ENCODE results near the gene LPP. TPM values are rescaled to one million over a fixed set of nuclear protein-coding genes. Genes with fewer than 3 reads are reported as not detected.

Gene LPP
- total RNA-seq, 1 donor from 2014 or later: 222 TPM

DNA sequence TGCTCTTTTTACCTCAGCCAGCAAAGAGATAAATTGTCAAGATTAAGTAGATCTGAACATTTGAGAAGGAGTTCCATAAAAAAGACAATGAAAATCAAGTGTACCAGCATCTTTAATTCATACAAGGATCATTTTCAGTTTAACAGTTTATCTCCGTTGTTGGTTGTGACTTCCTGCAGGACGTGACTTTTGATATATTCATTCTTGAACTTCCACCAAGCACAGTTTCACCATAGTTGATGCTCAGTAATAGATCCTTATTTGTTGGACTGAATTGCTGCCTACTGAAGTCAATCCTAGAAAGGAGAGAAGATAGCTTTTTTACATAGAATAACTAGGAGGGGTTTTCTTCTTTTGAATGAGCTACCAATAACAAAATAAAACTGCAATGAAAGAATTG lies 408.2 kb downstream of the LPP start:
- Histone ChIP-seq H3K27me3 (ENCODE audit: insufficient read depth, low read length) (no peaks in the 10 kb centered on the region), H3K9ac (ENCODE audit: low read length) (no peak overlapping the region), H3K36me3 (ENCODE audit: insufficient read depth, low read length) (no peaks in the 10 kb centered on the region), H2AFZ (ENCODE audit: low read depth, low read length) (no peak overlapping the region), H3K4me1 (ENCODE audit: insufficient read depth, low read length) (peaks cover 9% of the 10 kb centered on the region), H4K20me1 (ENCODE audit: insufficient read depth, low read length) (peaks cover 31% of the 10 kb centered on the region), H3K4me2 (ENCODE audit: low read length) (no peak overlapping the region), H3K9me3 (ENCODE audit: insufficient read depth, low read depth, low read length) (no peaks in the 10 kb centered on the region), H3K79me2 (ENCODE audit: insufficient read depth, low read length) (peaks cover 71% of the 10 kb centered on the region), H3K4me3 (ENCODE audit: insufficient read depth, low read depth, low read length) (no peak overlapping the region), H3K27ac (ENCODE audit: low read depth, low read length) (no peak overlapping the region)
- no peaks in the 10 kb centered on the region for H3K9me3 Mint-ChIP-seq (ENCODE audit: unreplicated experiment)
- TF ChIP-seq EZH2 (IDR thresholded peaks at IDR 0.05; ENCODE audit: insufficient read depth, low read length): no peak
- TF ChIP-seq, protein P1, sequence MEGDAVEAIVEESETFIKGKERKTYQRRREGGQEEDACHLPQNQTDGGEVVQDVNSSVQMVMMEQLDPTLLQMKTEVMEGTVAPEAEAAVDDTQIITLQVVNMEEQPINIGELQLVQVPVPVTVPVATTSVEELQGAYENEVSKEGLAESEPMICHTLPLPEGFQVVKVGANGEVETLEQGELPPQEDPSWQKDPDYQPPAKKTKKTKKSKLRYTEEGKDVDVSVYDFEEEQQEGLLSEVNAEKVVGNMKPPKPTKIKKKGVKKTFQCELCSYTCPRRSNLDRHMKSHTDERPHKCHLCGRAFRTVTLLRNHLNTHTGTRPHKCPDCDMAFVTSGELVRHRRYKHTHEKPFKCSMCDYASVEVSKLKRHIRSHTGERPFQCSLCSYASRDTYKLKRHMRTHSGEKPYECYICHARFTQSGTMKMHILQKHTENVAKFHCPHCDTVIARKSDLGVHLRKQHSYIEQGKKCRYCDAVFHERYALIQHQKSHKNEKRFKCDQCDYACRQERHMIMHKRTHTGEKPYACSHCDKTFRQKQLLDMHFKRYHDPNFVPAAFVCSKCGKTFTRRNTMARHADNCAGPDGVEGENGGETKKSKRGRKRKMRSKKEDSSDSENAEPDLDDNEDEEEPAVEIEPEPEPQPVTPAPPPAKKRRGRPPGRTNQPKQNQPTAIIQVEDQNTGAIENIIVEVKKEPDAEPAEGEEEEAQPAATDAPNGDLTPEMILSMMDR (IDR thresholded peaks at IDR 0.05; ENCODE audit: insufficient read depth, low read depth, low read length): no peak
- H3K4me1 Mint-ChIP-seq (ENCODE audit: low read depth, unreplicated experiment): peaks cover 14% of the 10 kb centered on the region
- H3K27ac Mint-ChIP-seq (ENCODE audit: unreplicated experiment): no peak overlapping the region
- H3K36me3 Mint-ChIP-seq (ENCODE audit: low read depth, unreplicated experiment): peaks cover 7% of the 10 kb centered on the region
- DNase-seq (ENCODE audit: low read depth) (no peak), FAIRE-seq (no peak)
- H3K4me3 Mint-ChIP-seq (ENCODE audit: unreplicated experiment): no peak overlapping the region
- H3K27me3 Mint-ChIP-seq (ENCODE audit: low read depth, unreplicated experiment): no peaks in the 10 kb centered on the region

DNA sequence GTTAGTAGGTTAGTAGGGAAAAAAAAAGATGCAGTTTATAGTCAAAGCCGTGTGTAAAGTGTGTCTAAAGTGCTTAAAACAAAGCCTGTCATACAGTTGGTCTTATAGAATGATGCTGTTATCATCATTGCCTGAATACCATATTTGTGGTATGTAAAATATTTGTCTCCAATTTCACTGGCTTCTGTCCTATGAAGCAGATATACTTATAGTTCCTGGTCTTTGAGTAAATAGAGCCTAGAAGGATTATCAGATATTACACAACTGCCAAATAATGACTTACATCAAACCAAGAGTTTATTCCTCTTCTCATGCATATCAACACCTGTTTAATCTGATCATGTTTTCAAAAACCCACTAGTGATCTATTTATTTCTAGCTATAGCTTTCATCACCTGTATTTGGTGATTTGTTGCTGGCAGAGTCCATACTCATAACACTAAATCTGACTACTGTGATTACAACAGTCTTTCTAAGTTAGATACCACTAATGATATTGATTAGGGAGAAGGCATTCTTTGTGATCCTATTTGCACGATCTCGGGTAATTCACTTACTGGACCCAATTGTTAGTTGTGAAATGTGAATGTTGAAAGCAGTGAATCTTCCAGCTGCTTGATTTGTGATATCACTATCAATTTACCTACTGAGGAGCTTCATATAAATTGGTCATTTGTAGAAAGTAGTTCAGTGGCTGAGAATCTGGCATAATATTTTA lies 413.7 kb downstream of the LPP start:
- H3K36me3 ChIP-seq (ENCODE audit: insufficient read depth, low read length): no peaks in the 10 kb centered on the region
- peaks cover 78% of the 10 kb centered on the region for H3K79me2 ChIP-seq (ENCODE audit: insufficient read depth, low read length)
- Mint-ChIP-seq H3K4me3 (ENCODE audit: unreplicated experiment) (no peak overlapping the region), H3K9me3 (ENCODE audit: unreplicated experiment) (no peaks in the 10 kb centered on the region), H3K4me1 (ENCODE audit: low read depth, unreplicated experiment) (peaks cover 27% of the 10 kb centered on the region), H3K27me3 (ENCODE audit: low read depth, unreplicated experiment) (no peaks in the 10 kb centered on the region), H3K36me3 (ENCODE audit: low read depth, unreplicated experiment) (no peaks in the 10 kb centered on the region), H3K27ac (ENCODE audit: unreplicated experiment) (no peak overlapping the region)
- no peak for TF ChIP-seq EZH2 (IDR thresholded peaks at IDR 0.05; ENCODE audit: insufficient read depth, low read length)
- TF ChIP-seq, protein P1 (IDR thresholded peaks at IDR 0.05; ENCODE audit: insufficient read depth, low read depth, low read length): no peak
- DNase-seq (ENCODE audit: low read depth) (peak; percentile 46), FAIRE-seq (no peak)
- no peak overlapping the region for H3K9ac ChIP-seq (ENCODE audit: low read length)
- no peaks in the 10 kb centered on the region for H3K9me3 ChIP-seq (ENCODE audit: insufficient read depth, low read depth, low read length)
- H3K27me3 ChIP-seq (ENCODE audit: insufficient read depth, low read length): no peaks in the 10 kb centered on the region
- H3K4me3 ChIP-seq (ENCODE audit: insufficient read depth, low read depth, low read length): no peak overlapping the region
- H3K4me1 ChIP-seq (ENCODE audit: insufficient read depth, low read length): peaks cover 16% of the 10 kb centered on the region
- H3K27ac ChIP-seq (ENCODE audit: low read depth, low read length): no peak overlapping the region
- H4K20me1 ChIP-seq (ENCODE audit: insufficient read depth, low read length): peaks cover 45% of the 10 kb centered on the region
- no peak overlapping the region for H3K4me2 ChIP-seq (ENCODE audit: low read length)
- H2AFZ ChIP-seq (ENCODE audit: low read depth, low read length): no peak overlapping the region

DNA sequence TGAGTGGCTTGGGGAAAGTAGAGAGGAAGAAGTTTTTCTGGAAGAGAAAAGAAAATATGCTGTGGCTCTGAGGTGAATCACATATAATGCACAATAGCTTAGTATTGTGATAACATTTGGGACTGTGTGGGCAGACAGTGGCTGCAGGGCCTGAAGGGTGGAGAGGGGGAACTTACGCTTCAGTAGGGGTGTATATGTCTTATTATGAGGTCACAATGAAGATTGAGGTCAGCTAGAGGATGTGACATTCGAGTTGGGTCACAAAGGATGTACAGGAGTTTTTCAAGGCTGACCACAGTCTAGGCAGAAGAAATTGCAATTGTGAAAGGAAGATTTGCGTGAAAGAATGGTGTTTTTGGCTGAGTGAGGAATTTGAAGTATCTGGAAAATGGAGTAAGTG lies 414.8 kb downstream of the LPP start:
- peaks cover 51% of the 10 kb centered on the region for H4K20me1 ChIP-seq (ENCODE audit: insufficient read depth, low read length)
- TF ChIP-seq EZH2 (IDR thresholded peaks at IDR 0.05; ENCODE audit: insufficient read depth, low read length): no peak
- TF ChIP-seq, protein P1 (IDR thresholded peaks at IDR 0.05; ENCODE audit: insufficient read depth, low read depth, low read length): no peak
- peak overlapping the region; percentile 52 for H3K4me2 ChIP-seq (ENCODE audit: low read length)
- no peak overlapping the region for H3K4me3 Mint-ChIP-seq (ENCODE audit: unreplicated experiment)
- peak overlapping the region; percentile 28 for H3K27ac ChIP-seq (ENCODE audit: low read depth, low read length)
- H3K79me2 ChIP-seq (ENCODE audit: insufficient read depth, low read length): peaks cover 77% of the 10 kb centered on the region
- peak; percentile 64 for DNase-seq (ENCODE audit: low read depth)
- peaks cover 3% of the 10 kb centered on the region for H3K36me3 Mint-ChIP-seq (ENCODE audit: low read depth, unreplicated experiment)
- no peak for FAIRE-seq
- H3K27ac Mint-ChIP-seq (ENCODE audit: unreplicated experiment): peak overlapping the region; percentile 35
- H3K9me3 ChIP-seq (ENCODE audit: insufficient read depth, low read depth, low read length): no peaks in the 10 kb centered on the region
- peak overlapping the region; percentile 14 for H3K9ac ChIP-seq (ENCODE audit: low read length)
- no peak overlapping the region for H2AFZ ChIP-seq (ENCODE audit: low read depth, low read length)
- no peaks in the 10 kb centered on the region for H3K27me3 Mint-ChIP-seq (ENCODE audit: low read depth, unreplicated experiment)
- no peak overlapping the region for H3K4me3 ChIP-seq (ENCODE audit: insufficient read depth, low read depth, low read length)
- H3K36me3 ChIP-seq (ENCODE audit: insufficient read depth, low read length): no peaks in the 10 kb centered on the region
- peaks cover 31% of the 10 kb centered on the region for H3K4me1 Mint-ChIP-seq (ENCODE audit: low read depth, unreplicated experiment)
- peaks cover 16% of the 10 kb centered on the region for H3K4me1 ChIP-seq (ENCODE audit: insufficient read depth, low read length)
- no peaks in the 10 kb centered on the region for H3K9me3 Mint-ChIP-seq (ENCODE audit: unreplicated experiment)
- H3K27me3 ChIP-seq (ENCODE audit: insufficient read depth, low read length): no peaks in the 10 kb centered on the region
